K562 (cell line): ENCODE data around the gene SAE1. TPM values are rescaled to one million over a fixed set of nuclear protein-coding genes. Genes with fewer than 3 reads are reported as not detected.

Source experiments
- AFF4 ChIP-seq: sonication (generic); formaldehyde crosslinking; IDR thresholded peaks from 2 replicates; pipeline ENCODE4 v1.8.0; 2023; ENCODE audit warnings: mild to moderate bottlenecking, missing genetic modification reagents
- ARID4B ChIP-seq: sonication (generic); formaldehyde crosslinking; IDR thresholded peaks from 2 replicates; pipeline ENCODE4 v1.8.0; 2022; ENCODE audit warnings: mild to moderate bottlenecking, missing genetic modification reagents
- CLOCK ChIP-seq: fragments of 250-450 bp; sonication (Bioruptor Pico); IDR thresholded peaks from 2 replicates; pipeline ENCODE4 v1.4.0; 2020; ENCODE audit warnings: mild to moderate bottlenecking, moderate library complexity, borderline replicate concordance
- EZH2 ChIP-seq: IDR thresholded peaks from 2 replicates; pipeline ENCODE4 v1.6.1; 2012; ENCODE audit warnings: low read depth, mild to moderate bottlenecking, inconsistent platforms, low read length, borderline replicate concordance
- FOXK2 ChIP-seq, 2 experiments: fragments of 450-650 bp; IDR thresholded peaks in 1 of 2; conservative IDR thresholded peaks in 1 of 2; 2 replicates each; pipeline ENCODE4 v1.6.1; 2016; ENCODE audit warnings: low read depth in 2 of 2, mild to moderate bottlenecking in 1 of 2
- NR4A1 ChIP-seq, 2 experiments: fragments of 250-450 bp in 1 of 2; fragments of 450-650 bp in 1 of 2; sonication (Bioruptor Pico) in 1 of 2; IDR thresholded peaks; 2 replicates each; pipeline versions ENCODE4 v1.4.0 to v1.6.1; 2016 to 2020; ENCODE audit warnings: mild to moderate bottlenecking in 2 of 2, missing compliant biosample characterization in 1 of 2, missing genetic modification characterization in 1 of 2, moderate library complexity in 1 of 2
- POLR2AphosphoS5 ChIP-seq: IDR thresholded peaks from 2 replicates; pipeline ENCODE4 v1.6.1; 2011; ENCODE audit warnings: mild to moderate bottlenecking, low read depth, low read length, moderate library complexity; ENCODE audit not compliant: control insufficient read depth, insufficient read depth
- SETDB1 ChIP-seq: IDR thresholded peaks from one replicate; pipeline ENCODE4 v1.6.1; 2012; ENCODE audit warnings: low read length, control low read depth, inconsistent platforms
- TBL1XR1 ChIP-seq, 2 experiments: IDR thresholded peaks; 2 replicates each; pipeline ENCODE4 v1.6.1; 2012; ENCODE audit warnings: improper control_type of control experiment in 2 of 2, low read length in 2 of 2, mild to moderate bottlenecking in 1 of 2
- THRB ChIP-seq: fragments of 450-650 bp; formaldehyde crosslinking; conservative IDR thresholded peaks from 2 replicates; pipeline ENCODE4 v1.4.0; 2022; ENCODE audit warnings: mild to moderate bottlenecking, missing genetic modification characterization
- polyA plus RNA-seq, 8 experiments: library from polyadenylated mRNA; depleted of rRNA in 4 of 8; stranded (reverse) in 5 of 8; unstranded in 3 of 8; fragments of >200 nt; fragmentation: Nextera tagmentation in 2 of 8; fragmentation: Illumina TruSeq in 1 of 8; extraction: Ambion mirVana in 2 of 8; extraction: Trizol in 1 of 8; gene quantifications; 2 replicates each; pipeline versions ENCODE4 v1.2.1 to v1.2.3, GENCODE V29; 2011 to 2014; ENCODE audit warnings: inconsistent platforms in 1 of 8, missing spikeins in 1 of 8
- total RNA-seq, 7 experiments: library from RNA; depleted of rRNA in 6 of 7; stranded (reverse); fragments of >200 nt in 6 of 7; fragmentation: Illumina TruSeq in 2 of 7; extraction: Trizol in 2 of 7; gene quantifications; 2 replicates each; pipeline versions ENCODE4 v1.2.1 to v1.2.3, GENCODE V29; 2011 to 2021; ENCODE audit warnings: low replicate concordance in 1 of 7

The SAE1 gene
- total and polyA plus RNA-seq, 9 of the 15 experiments (the other 6 are each of a cell fraction or from before 2014, with no cell fraction given), result 82.8 to 299 (median 217) TPM

- peak; percentile 22; the same call in 1 of the 2 replicates for TF ChIP-seq ARID4B (CRISPR knock-in tag)
- peak; percentile 0; the same call in 1 of the 2 replicates for TF ChIP-seq POLR2AphosphoS5
- peak; percentile 83 for TF ChIP-seq THRB
- TF ChIP-seq CLOCK (CRISPR knock-in tag), result no peak
- no peak for TF ChIP-seq NR4A1 (CRISPR knock-in tag; IDR thresholded peaks at IDR 0.05)
- no peak for TF ChIP-seq NR4A1 (tag; IDR thresholded peaks at IDR 0.05)
- no peak for TF ChIP-seq FOXK2 (conservative IDR thresholded peaks at IDR 0.05 in 1 of 2, IDR thresholded peaks at IDR 0.05 in 1 of 2; ENCODE audit: low read depth in 2 of 2)
- TF ChIP-seq EZH2, result no peak
- TF ChIP-seq TBL1XR1 (IDR thresholded peaks at IDR 0.05; ENCODE audit: low read length in 2 of 2), result 0 out of 4 replicates have a peak, but pooled peaks of 1 of the 2 experiments have one; percentile 24
- no peak for TF ChIP-seq SETDB1
- peak; percentile 38; the same call in 1 of the 2 replicates for TF ChIP-seq AFF4 (CRISPR knock-in tag)
Measured at GRCh38 chr19:47111006-47111621, 19.5 kb upstream of the SAE1 start (continued).
